ENCODE results near the gene KCTD1. TPM values are rescaled to one million over a fixed set of nuclear protein-coding genes. Genes with fewer than 3 reads are reported as not detected.

KCTD1 gene
- total RNA-seq, 2 experiments from 2014 or later, result 4.1 to 5.6 TPM

DNA sequence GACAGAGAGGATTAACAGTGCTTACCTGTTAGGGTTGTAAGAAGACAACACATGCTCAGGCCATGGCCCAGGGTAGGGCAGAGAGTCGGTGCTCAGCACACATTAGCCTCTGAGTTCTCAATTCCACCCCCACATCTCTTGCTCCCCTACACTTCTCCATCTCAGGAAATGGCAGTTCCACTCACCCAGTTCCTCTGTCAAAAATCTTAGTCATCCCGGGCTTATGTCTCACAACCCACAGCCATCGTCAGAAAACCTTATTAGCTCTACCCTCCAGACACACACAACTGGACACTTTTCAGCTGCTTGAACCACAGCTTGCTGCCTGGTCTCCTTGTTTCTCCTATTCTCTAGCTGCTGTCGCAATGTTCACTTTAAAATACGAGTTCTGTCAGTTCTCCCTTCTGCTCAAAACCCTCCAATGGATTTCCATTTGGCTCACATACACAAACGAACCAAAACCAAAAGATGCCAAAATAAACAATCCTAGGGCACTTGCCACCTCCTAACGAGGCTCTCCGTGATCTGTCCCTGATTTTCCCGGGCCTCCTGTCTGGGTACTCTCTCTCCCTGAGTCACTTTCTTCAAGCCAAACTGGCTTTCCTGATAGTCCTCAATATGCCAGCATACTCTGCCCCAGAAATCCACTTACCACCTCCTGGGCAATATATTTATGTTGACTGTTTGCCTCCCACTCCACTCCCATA is 89.7 kb downstream of the KCTD1 start:
- H3K4me1 Mint-ChIP-seq, result peaks cover 17% of the 10 kb centered on the region
- H3K27me3 Mint-ChIP-seq, result no peaks in the 10 kb centered on the region
- DNase-seq (peak; percentile 42), ATAC-seq (peak; percentile 60)
- H3K27ac Mint-ChIP-seq, result peak overlapping the region; percentile 5
- CTCF ChIA-PET, result no interaction called here
- H3K4me3 Mint-ChIP-seq, result no peak overlapping the region
- no peaks in the 10 kb centered on the region for H3K9me3 Mint-ChIP-seq (ENCODE audit: low read depth)
- no peaks in the 10 kb centered on the region for H3K36me3 Mint-ChIP-seq

- H3K27ac Mint-ChIP-seq, result no peak overlapping the region
- peaks cover 17% of the 10 kb centered on the region for H3K4me1 Mint-ChIP-seq
- ATAC-seq, result no peak
- no peaks in the 10 kb centered on the region for H3K27me3 Mint-ChIP-seq
- H3K4me3 Mint-ChIP-seq, result no peak overlapping the region
- H3K9me3 Mint-ChIP-seq (ENCODE audit: low read depth), result no peaks in the 10 kb centered on the region
- DNase-seq, result no peak
- CTCF ChIA-PET, result no interaction called here
- H3K36me3 Mint-ChIP-seq, result no peaks in the 10 kb centered on the region
Measured at GRCh38 chr18:26457611-26458353, 90.6 kb downstream of the KCTD1 start.

GRCh38 chr18:26457195-26457594 is 91.2 kb downstream of the KCTD1 start:
- Mint-ChIP-seq H3K27ac (no peak overlapping the region), H3K9me3 (ENCODE audit: low read depth) (no peaks in the 10 kb centered on the region), H3K36me3 (no peaks in the 10 kb centered on the region), H3K4me3 (no peak overlapping the region), H3K27me3 (no peaks in the 10 kb centered on the region), H3K4me1 (peaks cover 17% of the 10 kb centered on the region)
- ATAC-seq (no peak), DNase-seq (no peak)
- CTCF ChIA-PET, result no interaction called here

- DNase-seq, result no peak
- ATAC-seq, result no peak
- CTCF ChIA-PET, result no interaction called here
- Mint-ChIP-seq H3K4me1 (peaks cover 15% of the 10 kb centered on the region), H3K9me3 (ENCODE audit: low read depth) (no peaks in the 10 kb centered on the region), H3K36me3 (no peaks in the 10 kb centered on the region), H3K27me3 (peaks cover 1% of the 10 kb centered on the region), H3K27ac (no peak overlapping the region), H3K4me3 (no peak overlapping the region)
Measured at GRCh38 chr18:26456070-26456491, 92.3 kb downstream of the KCTD1 start.

DNA sequence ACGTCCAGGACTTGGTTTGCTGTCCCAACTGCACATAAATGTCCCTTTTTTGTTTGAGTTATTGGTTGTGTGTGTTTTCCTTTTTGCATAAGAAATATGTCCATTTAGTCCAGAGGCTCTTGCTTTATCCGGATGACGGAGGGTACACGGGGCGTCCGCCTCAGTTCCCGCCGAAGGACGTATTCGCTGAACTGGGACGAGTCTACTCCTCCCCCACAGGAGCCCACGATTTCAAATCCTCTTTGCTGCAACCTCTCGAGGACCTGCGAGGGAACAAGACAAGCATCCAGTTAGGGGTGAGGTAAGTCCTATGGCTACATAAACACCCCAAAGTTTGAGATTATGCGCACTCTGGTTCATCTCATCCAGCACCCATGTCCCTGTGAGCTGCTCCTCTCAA is 92.7 kb downstream of the KCTD1 start:
- Mint-ChIP-seq H3K36me3 (no peaks in the 10 kb centered on the region), H3K4me1 (peaks cover 12% of the 10 kb centered on the region), H3K27me3 (peaks cover 2% of the 10 kb centered on the region), H3K9me3 (ENCODE audit: low read depth) (no peaks in the 10 kb centered on the region), H3K4me3 (no peak overlapping the region), H3K27ac (no peak overlapping the region)
- DNase-seq (no peak), ATAC-seq (no peak)
- CTCF ChIA-PET, result no interaction called here

DNA sequence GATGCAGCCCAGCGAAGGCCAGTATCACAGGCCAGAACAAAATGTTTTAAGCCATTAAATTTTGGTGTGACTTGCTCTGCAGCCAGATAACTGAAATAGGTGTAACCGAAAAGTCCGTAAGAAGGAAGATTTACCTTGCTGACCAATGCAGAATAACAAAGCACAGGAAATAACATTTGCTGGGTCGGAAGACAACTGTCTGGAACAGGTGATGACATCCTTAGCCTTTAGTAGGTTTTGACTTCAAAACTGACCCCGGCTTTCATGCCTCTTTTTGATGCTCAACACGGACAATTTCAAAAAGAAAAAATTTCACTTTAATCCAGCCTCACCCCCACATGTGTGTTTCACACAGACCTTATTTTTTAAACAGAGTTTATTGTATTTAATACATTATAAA is 93.7 kb downstream of the KCTD1 start:
- Mint-ChIP-seq H3K27me3 (peaks cover 2% of the 10 kb centered on the region), H3K4me3 (no peak overlapping the region), H3K4me1 (peaks cover 10% of the 10 kb centered on the region), H3K27ac (no peak overlapping the region), H3K36me3 (no peaks in the 10 kb centered on the region), H3K9me3 (ENCODE audit: low read depth) (no peaks in the 10 kb centered on the region)
- ATAC-seq (no peak), DNase-seq (no peak)
- CTCF ChIA-PET, result no interaction called here

- H3K36me3 Mint-ChIP-seq, result no peaks in the 10 kb centered on the region
- no peak for DNase-seq
- peaks cover 9% of the 10 kb centered on the region for H3K4me1 Mint-ChIP-seq
- CTCF ChIA-PET, result no interaction called here
- peaks cover 3% of the 10 kb centered on the region for H3K27me3 Mint-ChIP-seq
- ATAC-seq, result no peak
- no peak overlapping the region for H3K27ac Mint-ChIP-seq
- no peaks in the 10 kb centered on the region for H3K9me3 Mint-ChIP-seq (ENCODE audit: low read depth)
- H3K4me3 Mint-ChIP-seq, result no peak overlapping the region
Measured at GRCh38 chr18:26454192-26454591, 94.2 kb downstream of the KCTD1 start.

DNA sequence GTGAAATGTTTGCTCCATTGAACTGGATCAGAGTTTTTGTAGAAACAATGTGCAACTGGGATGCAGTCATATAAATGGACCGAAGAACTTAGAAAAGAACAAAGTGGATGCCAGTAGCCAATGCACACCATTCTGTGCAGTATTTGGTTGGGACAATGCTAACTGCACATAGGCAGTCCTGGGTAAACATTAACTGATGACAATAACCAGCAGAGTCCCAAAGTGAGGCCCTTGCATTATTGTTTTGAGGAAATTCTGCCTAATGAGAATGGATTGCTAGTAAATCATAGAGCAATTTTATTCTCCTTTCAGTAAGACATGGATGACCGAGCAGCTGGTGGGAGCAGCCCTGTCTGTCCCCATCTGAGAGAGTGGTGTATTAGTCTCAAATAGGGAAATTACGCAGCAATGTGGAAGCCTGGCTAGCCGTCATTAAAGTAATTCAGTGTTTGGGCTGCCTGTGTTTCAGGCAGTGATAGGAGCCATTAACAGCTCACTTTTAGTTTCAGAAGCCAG is 94.9 kb downstream of the KCTD1 start:
- DNase-seq, result no peak
- Mint-ChIP-seq H3K27ac (no peak overlapping the region), H3K4me3 (no peak overlapping the region)

GRCh38 chr18:26450989-26451682 is 97.2 kb downstream of the KCTD1 start:
- no peak for ATAC-seq
- CTCF ChIA-PET, result no interaction called here
- H3K27ac Mint-ChIP-seq, result no peak overlapping the region
- H3K4me1 Mint-ChIP-seq, result no peaks in the 10 kb centered on the region
- no peaks in the 10 kb centered on the region for H3K9me3 Mint-ChIP-seq (ENCODE audit: low read depth)
- DNase-seq, result no peak
- no peak overlapping the region for H3K4me3 Mint-ChIP-seq
- H3K27me3 Mint-ChIP-seq, result peaks cover 6% of the 10 kb centered on the region
- no peaks in the 10 kb centered on the region for H3K36me3 Mint-ChIP-seq

More for the DNA sequence above, 94.9 kb downstream of the KCTD1 start:
- no peak for ATAC-seq
- Mint-ChIP-seq H3K36me3 (no peaks in the 10 kb centered on the region), H3K9me3 (ENCODE audit: low read depth) (no peaks in the 10 kb centered on the region), H3K27me3 (peaks cover 4% of the 10 kb centered on the region), H3K4me1 (peaks cover 2% of the 10 kb centered on the region)
- CTCF ChIA-PET, result no interaction called here

DNA sequence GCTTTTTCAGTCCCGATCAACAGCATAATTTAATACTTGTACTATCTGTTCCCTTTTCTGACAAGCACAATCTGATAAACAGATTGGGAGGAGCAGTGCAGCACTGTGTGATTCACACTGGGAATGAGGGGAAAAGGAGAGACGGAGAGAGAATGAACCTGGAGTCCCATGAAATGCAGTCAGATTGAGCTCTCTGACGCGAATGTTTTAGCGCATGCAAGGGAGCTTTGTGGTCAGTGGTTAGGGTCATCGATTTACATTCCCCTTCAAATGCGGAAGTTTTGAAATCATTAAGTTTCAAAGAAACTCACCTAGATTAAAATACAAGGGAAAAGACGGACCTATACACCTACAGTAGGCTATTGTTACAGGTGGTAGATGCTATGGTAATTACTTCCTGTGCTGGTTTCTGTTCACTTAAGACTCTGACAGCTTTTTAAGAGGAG is 99.6 kb downstream of the KCTD1 start:
- Mint-ChIP-seq H3K9me3 (ENCODE audit: low read depth) (no peaks in the 10 kb centered on the region), H3K27me3 (peaks cover 16% of the 10 kb centered on the region), H3K27ac (no peak overlapping the region), H3K36me3 (no peaks in the 10 kb centered on the region), H3K4me1 (no peaks in the 10 kb centered on the region), H3K4me3 (no peak overlapping the region)
- CTCF ChIA-PET, result no interaction called here
- DNase-seq (no peak), ATAC-seq (no peak)

GRCh38 chr18:26443853-26444252 is 104.5 kb downstream of the KCTD1 start:
- CTCF ChIA-PET, result no interaction called here
- Mint-ChIP-seq H3K36me3 (no peaks in the 10 kb centered on the region), H3K4me1 (no peaks in the 10 kb centered on the region), H3K9me3 (ENCODE audit: low read depth) (no peaks in the 10 kb centered on the region), H3K27me3 (peaks cover 19% of the 10 kb centered on the region), H3K27ac (no peak overlapping the region), H3K4me3 (no peak overlapping the region)
- ATAC-seq (no peak), DNase-seq (no peak)

DNA sequence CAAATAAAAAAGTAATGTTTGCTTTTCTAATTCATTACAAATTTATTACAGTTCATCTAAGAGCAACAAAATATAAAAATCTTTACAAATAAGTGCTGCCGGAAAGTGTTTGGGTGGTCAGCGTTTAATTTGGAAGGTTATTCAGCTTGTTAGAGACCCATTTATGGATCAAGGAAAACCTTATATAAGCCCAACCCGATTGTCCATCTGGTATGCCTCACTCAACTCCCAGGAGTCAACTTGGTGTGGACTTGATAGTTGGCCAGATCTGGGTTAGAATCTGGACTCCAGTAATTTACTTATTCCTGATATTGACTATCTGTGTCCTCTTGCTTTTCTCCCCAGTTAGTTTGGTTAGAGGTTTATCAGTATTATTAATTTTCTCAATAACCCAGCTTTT is 106.2 kb downstream of the KCTD1 start:
- Mint-ChIP-seq H3K27me3 (peaks cover 17% of the 10 kb centered on the region), H3K4me3 (no peak overlapping the region)
- CTCF ChIA-PET, result no interaction called here

DNA sequence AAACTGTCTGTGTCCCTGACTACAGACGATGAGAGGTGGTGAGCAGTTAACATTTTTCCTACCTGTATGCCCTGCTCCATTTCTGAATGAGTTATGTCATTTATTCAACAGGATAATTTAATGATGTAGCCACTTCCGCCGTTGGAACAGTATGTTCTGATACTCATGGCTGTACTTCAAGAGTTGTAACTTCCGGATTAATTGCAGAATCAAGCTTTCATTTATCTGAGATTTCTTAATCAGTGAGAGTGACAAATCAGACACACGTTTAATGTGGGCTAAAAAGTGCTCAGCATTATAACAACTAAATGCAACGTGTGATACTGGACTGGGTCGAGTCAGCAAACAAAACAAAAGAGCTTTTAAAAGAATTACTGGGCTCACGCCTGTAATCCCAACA is 107.7 kb downstream of the KCTD1 start:
- CTCF ChIA-PET, result no interaction called here
- H3K36me3 Mint-ChIP-seq, result no peaks in the 10 kb centered on the region
- no peak overlapping the region for H3K27ac Mint-ChIP-seq

More for the DNA sequence above, 106.2 kb downstream of the KCTD1 start:
- DNase-seq, result no peak
- Mint-ChIP-seq H3K27ac (no peak overlapping the region), H3K4me1 (no peaks in the 10 kb centered on the region), H3K36me3 (no peaks in the 10 kb centered on the region), H3K9me3 (ENCODE audit: low read depth) (no peaks in the 10 kb centered on the region)
- no peak for ATAC-seq

GRCh38 chr18:26439537-26439936 is 108.8 kb downstream of the KCTD1 start:
- Mint-ChIP-seq H3K27ac (no peak overlapping the region), H3K36me3 (no peaks in the 10 kb centered on the region), H3K9me3 (ENCODE audit: low read depth) (no peaks in the 10 kb centered on the region), H3K27me3 (peaks cover 13% of the 10 kb centered on the region), H3K4me3 (no peak overlapping the region), H3K4me1 (no peaks in the 10 kb centered on the region)
- ATAC-seq, result no peak
- CTCF ChIA-PET, result no interaction called here
- no peak for DNase-seq

More for the DNA sequence above, 107.7 kb downstream of the KCTD1 start:
- H3K4me3 Mint-ChIP-seq, result no peak overlapping the region
- peaks cover 17% of the 10 kb centered on the region for H3K27me3 Mint-ChIP-seq
- no peaks in the 10 kb centered on the region for H3K4me1 Mint-ChIP-seq
- no peaks in the 10 kb centered on the region for H3K9me3 Mint-ChIP-seq (ENCODE audit: low read depth)
- DNase-seq, result no peak
- ATAC-seq, result no peak
